GM12878 (cell line): Measurements from ENCODE around the gene CIDEC. TPM values are rescaled to one million over a fixed set of nuclear protein-coding genes. Genes with fewer than 3 reads are reported as not detected.
"Not testable (repeated sequence)": the region's sequence is repeated elsewhere in the genome, so short reads cannot be mapped to it uniquely, and the experiment has no call there.

Source experiments
- ATAC-seq: fragments of 200-7000 bp; cut with Tn5 transposase; 3 replicates; pipeline ENCODE4 v1.9.1; 2020; ENCODE audit warnings: mild to moderate bottlenecking, moderate library complexity
- BruUV-seq: library from RNA; stranded (reverse); fragments of 400-500 nt; replicated peaks from 2 replicates; lab custom pipeline; 2021; lab: Mats Ljungman, UMichigan
- CTCF ChIA-PET: fragments of 300-600 bp; sonication (Branson Sonifier 250); formaldehyde crosslinking; extraction: SDS; loops from one replicate; lab custom pipeline; 2021; ENCODE audit warnings: inconsistent platforms; lab: Yijun Ruan, JAX
- POLR2A ChIA-PET: fragments of 350-600 bp; formaldehyde crosslinking; extraction: SDS; loops from one replicate; lab custom pipeline; 2021; ENCODE audit warnings: inconsistent platforms; lab: Charles Lee
- RAD21 ChIA-PET: fragments of 300-600 bp; sonication (Branson Sonifier 250); formaldehyde crosslinking; loops from one replicate; lab custom pipeline; 2023; ENCODE audit warnings: antibody characterized with exemption; ENCODE audit not compliant: unreplicated experiment; lab: Charles Lee
- SMC1A ChIA-PET: fragments of 300-600 bp; sonication (Branson Sonifier 250); formaldehyde crosslinking; loops from one replicate; lab custom pipeline; 2023; ENCODE audit not compliant: unreplicated experiment, uncharacterized antibody; lab: Charles Lee
- DNase-seq: peaks from one replicate; pipeline ENCODE4 v3.0.0-alpha.2; 2011; ENCODE audit warnings: low read depth, low spot score
- FAIRE-seq: peaks from 3 replicates; lab custom pipeline; 2011; peaks lifted over from hg19 to GRCh38; lab: Jason Lieb, UNC
- H2AFZ ChIP-seq: 2 replicates; pipeline ENCODE4 v1.6.0; 2011; ENCODE audit warnings: low read depth, low read length, control low read depth; ENCODE audit not compliant: control insufficient read depth
- H3K27ac ChIP-seq: 2 replicates; pipeline ENCODE4 v1.5.1; 2011; ENCODE audit warnings: control low read depth; ENCODE audit not compliant: control insufficient read depth, insufficient read depth
- H3K27me3 ChIP-seq, 2 experiments: replicated peaks in 1 of 2; 2 replicates each; pipeline versions ENCODE4 v1.6.0 to v1.6.1; 2011; ENCODE audit warnings: low read length in 1 of 2; ENCODE audit not compliant: control insufficient read depth in 2 of 2, insufficient read depth in 2 of 2
- H3K36me3 ChIP-seq, 2 experiments: 2 replicates each; pipeline ENCODE4 v1.5.1; 2011; ENCODE audit warnings: low read length in 1 of 2; ENCODE audit not compliant: control insufficient read depth in 2 of 2, insufficient read depth in 2 of 2
- H3K4me1 ChIP-seq: 2 replicates; pipeline ENCODE4 v1.6.1; 2011; ENCODE audit warnings: mild to moderate bottlenecking, low read length, moderate library complexity, mixed read lengths; ENCODE audit not compliant: control insufficient read depth, insufficient read depth
- H3K4me2 ChIP-seq: 2 replicates; pipeline ENCODE4 v1.6.0; 2011; ENCODE audit warnings: control low read depth; ENCODE audit not compliant: control insufficient read depth, insufficient read depth
- H3K4me3 ChIP-seq: fragments of 200-600 bp; sonication (generic); 2 replicates; pipeline ENCODE4 v1.5.1; 2016
- H3K79me2 ChIP-seq: 2 replicates; pipeline ENCODE4 v1.6.0; 2011; ENCODE audit warnings: low read length; ENCODE audit not compliant: control insufficient read depth, insufficient read depth
- H3K9ac ChIP-seq: 2 replicates; pipeline ENCODE4 v1.8.0; 2011; ENCODE audit warnings: low read length, control low read depth, mixed read lengths; ENCODE audit not compliant: control insufficient read depth, insufficient read depth
- H3K9me3 ChIP-seq: replicated peaks from 3 replicates; pipeline ENCODE4 v1.5.1; 2011; ENCODE audit warnings: mild to moderate bottlenecking, low read length; ENCODE audit not compliant: control insufficient read depth, insufficient read depth
- H4K20me1 ChIP-seq: 2 replicates; pipeline ENCODE4 v1.6.0; 2011; ENCODE audit not compliant: control insufficient read depth, insufficient read depth
- CBX3 ChIP-seq: fragments of 200-600 bp; sonication (generic); IDR thresholded peaks from 2 replicates; pipeline ENCODE4 v1.6.1; 2016; ENCODE audit warnings: low read depth, borderline replicate concordance
- CEBPB ChIP-seq, 2 experiments: fragments of 150-350 bp in 1 of 2; IDR thresholded peaks; 2 replicates each; pipeline ENCODE4 v1.6.1; 2012 to 2014; ENCODE audit warnings: low read depth in 2 of 2, low read length in 2 of 2, borderline replicate concordance in 1 of 2, inconsistent platforms in 1 of 2
- ELK1 ChIP-seq: IDR thresholded peaks from 2 replicates; pipeline ENCODE4 v1.6.1; 2012; ENCODE audit warnings: low read depth, low read length, improper control_type of control experiment
- HDGF ChIP-seq: fragments of 450-650 bp; IDR thresholded peaks from 2 replicates; pipeline ENCODE4 v1.6.1; 2016; ENCODE audit warnings: antibody characterized with exemption
- IRF3 ChIP-seq: fragments of 450-650 bp; IDR thresholded peaks from 2 replicates; pipeline ENCODE4 v1.6.1; 2014; ENCODE audit warnings: mild to moderate bottlenecking
- TARDBP ChIP-seq: IDR thresholded peaks from 2 replicates; pipeline ENCODE4 v1.6.1; 2016; ENCODE audit warnings: borderline replicate concordance
- WGBS: methylation state at CpG from one replicate; pipeline ENCODE4 v1.1.6; 2016; ENCODE audit warnings: low lambda C conversion rate; ENCODE audit not compliant: insufficient replicate concordance, insufficient coverage; ENCODE audit errors: missing lambda C conversion rate; 5-methylcytosine and 5-hydroxymethylcytosine counted together
- in situ Hi-C: fragments of 300-500 bp; cut with MboI; formaldehyde crosslinking; loops from 9 replicates; pipeline ENCODE4 v1.14.3; 2018; ENCODE audit warnings: mixed read lengths
- intact Hi-C: fragments of 100-400 bp; cut with micrococcal nuclease; formaldehyde crosslinking; loops from one replicate; pipeline ENCODE4 v1.14.2; 2022; ENCODE audit not compliant: unreplicated experiment
- polyA plus RNA-seq, 11 experiments: library from polyadenylated mRNA; depleted of rRNA in 4 of 11; unstranded in 6 of 11; stranded (reverse) in 5 of 11; fragments of >200 nt; fragmentation: Nextera tagmentation in 4 of 11; fragmentation: Illumina TruSeq in 1 of 11; extraction: Ambion mirVana in 4 of 11; extraction: Trizol in 1 of 11; gene quantifications; 1 replicate in 1 of 11; 2 replicates in 10 of 11; pipeline versions ENCODE4 v1.2.1 to v1.2.3, GENCODE V29; 2011 to 2016; ENCODE audit warnings: inconsistent platforms in 2 of 11, missing spikeins in 2 of 11, low read depth in 1 of 11
- total RNA-seq, 4 experiments: library from RNA; depleted of rRNA in 3 of 4; stranded (reverse); fragments of >200 nt in 3 of 4; fragmentation: Illumina TruSeq in 1 of 4; extraction: Trizol in 1 of 4; gene quantifications; 2 replicates each; pipeline versions ENCODE4 v1.2.1 to v1.2.3, GENCODE V29; 2013 to 2021

CIDEC gene
- total and polyA plus RNA-seq, 10 of the 15 experiments (the other 5 are each of a cell fraction or from before 2014, with no cell fraction given), result 0.10 to 0.49 TPM; not detected in 8

GRCh38 chr3:9866639-9867038 lies 13.4 kb downstream of the CIDEC start:
- H3K4me1 ChIP-seq, result no peaks in the 10 kb centered on the region
- no peaks in the 10 kb centered on the region for H4K20me1 ChIP-seq
- in situ Hi-C loops (no loop called here), intact Hi-C loops (no loop called here)
- no peaks in the 10 kb centered on the region for H3K79me2 ChIP-seq
- ChIA-PET SMC1A (no interaction called here), POLR2A (no interaction called here), RAD21 (interaction anchor here (1.2 kb wide), 1 partner anchor 23 kb away, joined by 5 read pairs; no protein-coding TSS in a partner anchor), CTCF (interaction anchor here (0.5 to 0.6 kb wide), 2 partner anchors 35 to 285 kb away, joined by 3 to 4 read pairs; no protein-coding TSS in a partner anchor)
- H3K9ac ChIP-seq, result no peak overlapping the region
- FAIRE-seq (no peak), ATAC-seq (no peak), DNase-seq (no peak)
- no peaks in the 10 kb centered on the region for H3K36me3 ChIP-seq
- H2AFZ ChIP-seq, result no peak overlapping the region
- WGBS, result 87% methylated on average over 8 of the region's 8 CpGs
- H3K27ac ChIP-seq, result no peak overlapping the region
- H3K9me3 ChIP-seq, result no peaks in the 10 kb centered on the region
- BruUV-seq, result no TSS peak
- peaks cover under 1 to 2% of the 10 kb centered on the region in 2 experiments; a peak in 2 of 4 replicates for H3K27me3 ChIP-seq
- TF ChIP-seq CBX3 (no peak), CEBPB (IDR thresholded peaks at IDR 0.05; ENCODE audit: borderline replicate concordance in 1 of 2, low read depth in 2 of 2, low read length in 2 of 2) (no peak), IRF3 (no peak), TARDBP (no peak), HDGF (no peak), ELK1 (no peak)
- H3K4me3 ChIP-seq, result no peak overlapping the region
- H3K4me2 ChIP-seq, result no peak overlapping the region

- 65% methylated on average over 10 of the region's 10 CpGs for WGBS
- H3K9ac ChIP-seq, POLR2A ChIA-PET, H3K9me3 ChIP-seq, H3K79me2 ChIP-seq, H4K20me1 ChIP-seq, H3K27ac ChIP-seq, H3K4me1 ChIP-seq, FAIRE-seq, H2AFZ ChIP-seq, ATAC-seq, intact Hi-C loops, SMC1A ChIA-PET, H3K4me2 ChIP-seq, H3K36me3 ChIP-seq, H3K27me3 ChIP-seq, H3K4me3 ChIP-seq, BruUV-seq, in situ Hi-C loops, DNase-seq: not testable (repeated sequence)
- ChIA-PET CTCF (interaction anchor here (1.0 to 2.7 kb wide), 4 partner anchors 12 to 68 kb away, joined by 3 to 6 read pairs (median 4); partner anchors contain the start of gene CRELD1), RAD21 (interaction anchor here (0.6 to 0.7 kb wide), 2 partner anchors 28 to 133 kb away, joined by 3 read pairs; no protein-coding TSS in a partner anchor)
Measured at GRCh38 chr3:9865125-9865637, 14.9 kb downstream of the CIDEC start.
